Activated T-cell treated with anti-CD3 and anti-CD28 coated beads, Interleukin-2, amount 50 U/mL, for 48 hours (primary cell): ENCODE data around the gene NRGN.
A peak's percentile ranks its signal among the peaks of the same experiment; 100 is the strongest.
"Not testable (repeated sequence)": the region's sequence is repeated elsewhere in the genome, so short reads cannot be mapped to it uniquely, and the experiment has no call there.

ENCODE experiments used
- DNase-seq, 2 experiments: peaks; one replicate each; pipeline ENCODE4 v3.0.0-alpha.2; 2020

NRGN gene

DNA sequence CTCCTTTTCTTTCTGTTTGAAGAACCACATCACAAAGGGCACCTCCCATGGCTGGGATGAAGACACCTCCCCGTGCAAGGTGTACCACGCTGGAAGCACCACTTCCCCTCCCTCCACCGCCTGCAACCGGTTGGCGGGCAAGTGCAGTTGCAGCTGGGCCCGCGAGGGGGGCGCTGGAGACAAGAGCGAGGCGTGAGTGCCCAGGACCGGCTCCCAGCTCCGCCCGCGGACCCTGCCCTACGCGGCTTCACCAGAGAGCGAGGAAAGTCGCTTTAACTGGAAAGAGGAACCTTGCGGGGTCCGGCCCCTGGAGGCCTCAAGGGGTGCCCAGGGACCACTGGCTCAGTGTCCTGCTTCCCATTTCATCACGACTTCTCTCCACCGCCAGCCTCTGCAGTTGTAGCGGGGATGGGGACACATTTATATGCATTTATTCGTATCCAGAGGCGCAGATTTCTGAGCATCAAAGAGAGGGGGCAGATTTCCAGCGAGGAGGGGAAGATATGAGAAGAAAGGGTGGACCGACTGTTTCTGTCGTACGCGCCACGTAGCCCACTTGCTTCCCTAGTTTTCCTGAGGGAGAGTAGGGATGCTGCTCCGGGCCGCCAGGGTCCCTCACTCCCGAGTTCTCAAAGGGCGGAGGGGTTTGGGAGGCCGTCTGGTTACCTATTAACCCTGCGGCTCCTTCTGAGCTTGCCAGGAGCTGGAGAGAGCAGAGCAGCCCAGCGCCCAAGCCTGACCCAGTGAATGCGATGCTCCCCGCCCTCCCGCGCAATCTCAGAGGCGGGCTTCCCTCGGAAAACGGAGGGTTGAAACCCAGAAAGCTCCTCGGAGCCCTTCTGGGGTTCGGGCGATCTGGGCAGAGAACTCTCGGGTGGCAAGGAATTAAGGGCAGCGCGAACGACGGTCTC, 18.9 kb downstream of the NRGN start:
- DNase-seq, result peak; percentile 80 to 82

DNA sequence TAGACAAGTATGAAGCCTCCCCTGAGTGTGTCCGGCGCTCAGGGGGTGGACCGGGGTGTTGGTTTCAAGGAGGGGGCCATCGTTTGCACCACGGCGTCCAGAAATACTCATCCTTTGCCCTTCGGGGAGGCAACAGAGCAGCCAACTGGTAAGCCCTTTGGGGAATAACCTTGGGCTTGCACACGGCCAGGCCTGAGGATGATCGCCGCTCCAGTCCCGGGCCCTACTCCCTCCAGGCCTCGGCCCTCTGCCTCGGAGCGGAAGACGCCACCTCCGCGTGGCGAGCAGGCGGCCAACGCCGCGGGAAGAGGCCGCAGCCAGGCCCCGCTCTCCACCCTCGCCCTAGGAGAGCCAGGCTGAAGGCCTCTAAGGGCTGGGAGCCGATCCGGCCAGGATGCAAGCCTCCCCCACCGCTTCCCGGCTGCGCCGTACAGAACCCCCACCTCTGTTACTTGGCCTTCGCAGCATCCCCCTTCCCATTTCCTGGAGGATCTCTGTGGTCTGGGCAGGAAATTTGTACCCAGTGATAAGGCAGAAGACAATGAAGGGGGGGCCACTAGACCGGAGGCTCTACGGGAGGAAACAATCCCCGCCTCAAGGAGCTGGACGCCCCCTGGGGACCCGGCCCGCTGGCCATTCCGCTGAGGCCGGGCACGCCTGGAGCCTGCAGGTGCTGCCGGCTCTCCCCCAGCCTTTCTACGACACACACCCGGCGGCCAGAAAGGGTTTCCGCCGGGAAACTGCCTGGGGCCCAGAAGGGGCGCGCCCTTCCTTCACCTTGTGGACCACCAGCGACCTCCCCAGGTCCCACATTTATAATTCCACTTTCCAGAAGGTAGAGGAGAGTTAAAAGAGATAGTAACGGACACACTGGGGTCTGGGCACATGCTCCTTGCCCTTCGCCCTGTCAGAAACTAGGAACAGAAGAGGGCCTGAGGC, 19.8 kb downstream of the NRGN start:
- DNase-seq, result peak in 1 of 2 experiments; percentile 35

DNA sequence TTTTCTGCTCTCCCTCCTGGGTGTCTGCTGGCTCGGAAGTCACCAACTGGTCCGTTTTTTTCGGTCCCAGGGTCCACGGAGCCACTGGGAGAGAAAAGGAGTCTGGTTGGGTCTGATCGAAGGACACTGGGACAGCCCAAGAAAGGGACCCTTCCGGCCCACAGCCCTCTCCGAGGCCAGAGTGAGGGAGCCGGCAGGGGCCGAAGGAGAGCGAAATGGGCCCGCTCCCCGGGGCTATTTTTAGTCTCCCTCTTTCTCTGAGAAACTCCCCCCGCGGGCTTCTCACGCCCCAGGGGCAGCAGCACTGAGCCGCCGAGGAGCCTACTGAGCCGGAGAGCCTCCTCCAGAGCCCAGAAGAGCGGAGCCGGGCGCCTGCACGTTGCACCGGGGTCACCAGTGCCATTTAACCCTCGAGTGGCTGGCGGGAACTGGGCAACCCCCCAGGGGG, 20.5 kb downstream of the NRGN start:
- DNase-seq, result no peak

DNA sequence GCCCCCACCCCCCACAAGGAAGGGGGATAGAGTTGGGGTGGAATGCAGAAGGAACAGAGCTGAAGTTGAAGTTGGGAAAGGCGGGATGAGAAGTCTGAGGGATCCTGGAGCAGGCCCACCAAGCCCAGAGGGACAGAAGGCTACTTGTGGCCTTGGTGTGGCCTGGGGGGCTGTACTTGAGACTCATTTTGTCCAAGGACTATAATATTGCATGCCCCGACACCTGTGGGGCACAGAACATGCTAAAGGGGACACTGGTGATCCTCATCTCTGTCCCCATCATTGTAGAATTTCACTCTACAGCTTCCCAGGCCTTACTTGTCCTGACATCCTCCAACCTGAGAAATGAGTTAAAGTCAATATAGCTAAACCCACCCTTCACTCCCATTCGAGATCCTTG, 21.1 kb downstream of the NRGN start:
- no peak for DNase-seq

DNA sequence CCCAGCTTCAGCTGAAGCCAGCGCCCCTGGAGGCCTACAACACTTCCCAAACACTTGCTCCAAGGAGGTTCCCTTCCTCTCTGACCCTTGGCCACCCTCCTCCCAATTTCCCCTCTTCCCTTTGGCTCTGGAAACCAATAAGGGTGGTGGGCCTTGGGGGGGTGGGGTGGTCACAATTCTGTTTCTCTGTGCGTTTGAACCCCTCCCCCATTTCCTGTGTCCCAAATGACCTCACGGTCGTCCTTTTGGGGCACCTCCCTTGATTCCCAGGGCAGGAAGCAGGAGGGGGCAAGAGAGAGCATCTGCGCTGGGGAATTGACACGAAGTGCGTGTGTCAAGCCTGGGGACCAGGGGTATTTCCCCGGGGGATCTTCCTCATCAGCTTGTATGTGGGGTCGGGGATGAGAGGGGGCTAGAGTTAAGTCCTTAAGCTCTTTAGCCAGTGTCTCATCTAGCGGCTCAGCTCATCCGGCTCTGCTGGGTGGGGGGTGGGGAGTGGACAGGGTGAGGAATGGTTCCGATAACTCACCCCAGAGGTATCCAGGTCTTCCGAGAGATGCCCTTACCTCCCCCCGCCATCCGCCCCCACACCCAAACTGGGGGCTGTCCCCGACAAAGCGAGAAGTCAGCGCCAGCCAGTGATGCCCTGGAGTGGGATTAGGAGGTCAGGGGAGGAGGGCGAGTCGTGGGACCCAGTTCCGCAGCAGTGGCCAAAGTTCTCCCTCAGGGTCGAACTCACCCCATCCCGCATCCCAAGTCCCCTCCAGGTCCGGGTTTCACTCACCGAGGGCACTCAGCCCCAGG, 21.8 kb downstream of the NRGN start:
- peak in 1 of 2 experiments; percentile 43 for DNase-seq

DNA sequence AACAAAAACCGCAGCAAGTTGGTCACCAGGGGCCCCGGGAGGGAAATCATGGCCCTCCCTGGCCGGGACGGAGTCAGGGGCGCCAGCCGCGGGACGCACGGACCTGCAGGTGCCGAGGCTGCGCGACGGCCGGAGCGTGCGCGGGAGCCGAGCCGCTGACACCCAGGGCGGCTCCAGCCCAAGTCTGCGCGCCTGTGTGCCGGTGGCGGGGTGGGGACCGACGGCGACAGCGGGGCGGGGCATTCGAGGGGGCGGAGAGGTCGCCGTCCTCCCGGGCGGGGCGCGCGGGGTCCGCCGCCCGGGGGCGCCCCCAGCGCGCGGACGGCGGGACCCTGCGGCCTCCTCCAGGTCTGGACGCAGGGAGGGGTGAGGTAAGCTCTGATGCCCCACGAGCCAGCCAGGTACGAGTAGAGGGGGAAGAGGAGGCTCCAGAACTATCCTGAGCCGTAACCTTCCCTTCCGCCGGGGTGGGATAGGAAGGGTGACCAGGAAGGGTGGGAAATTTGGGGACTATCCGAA, 22.4 kb downstream of the NRGN start, which contains the start of gene ESAM:
Gene ESAM, minus strand, starts transcription at position 186 of the 519 bp plus-strand sequence. Its CDS starts 136 bp downstream, at position 50.
- peak; percentile 71 to 82 for DNase-seq

- DNase-seq, result no peak
Observed at GRCh38 chr11:124762624-124763155, 22.9 kb downstream of the NRGN start.

GRCh38 chr11:124763156-124763947, 23.6 kb downstream of the NRGN start:
- peak; percentile 90 to 92 for DNase-seq

- no peak for DNase-seq
Observed at GRCh38 chr11:124766156-124766555, 26.4 kb downstream of the NRGN start.

GRCh38 chr11:124768914-124769313, 29.2 kb downstream of the NRGN start:
- no peak for DNase-seq

DNA sequence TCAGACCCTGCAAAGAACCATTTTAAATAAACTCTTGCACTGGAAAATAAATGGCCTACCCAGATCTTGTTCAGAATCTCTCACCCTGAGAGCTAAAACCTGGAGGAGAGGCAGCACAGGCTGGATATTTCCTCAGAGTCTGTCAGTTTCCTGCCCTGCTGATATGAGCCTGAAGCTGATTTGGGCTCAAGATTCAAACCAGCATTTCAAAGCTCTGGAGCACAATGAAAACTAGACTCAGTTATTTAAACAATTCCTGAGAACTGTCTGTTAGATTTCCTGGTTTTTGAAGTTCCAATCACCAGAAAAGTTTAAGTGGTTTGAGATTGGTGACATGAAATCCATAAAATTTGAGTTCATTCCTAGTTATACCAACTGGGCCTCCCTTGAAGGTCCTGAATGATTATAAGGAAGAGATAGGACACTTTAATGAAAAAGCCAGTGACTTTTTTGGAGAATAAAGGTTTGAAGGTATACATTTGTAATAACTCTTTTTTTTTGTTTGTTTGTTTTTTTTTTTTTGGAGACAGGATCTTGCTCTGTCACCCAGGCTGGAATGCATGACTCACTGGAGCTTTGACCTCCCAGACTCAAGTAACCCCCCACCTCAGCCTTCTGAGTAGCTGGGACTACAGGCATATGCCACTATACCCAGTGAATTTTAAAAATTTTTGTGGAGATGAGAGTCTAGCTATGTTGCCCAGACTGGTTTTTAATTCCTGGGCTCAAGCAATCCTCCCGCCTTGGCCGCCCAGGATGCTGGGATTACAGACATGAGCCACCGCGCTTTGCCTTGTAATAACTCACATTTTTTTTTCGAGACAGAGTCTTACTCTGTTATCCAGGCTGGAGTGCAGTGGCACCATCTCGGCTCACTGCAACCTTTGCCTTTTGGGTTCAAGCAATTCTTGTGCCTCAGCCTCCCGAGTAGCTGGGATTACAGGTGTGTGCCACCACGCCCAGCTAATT, 30.3 kb downstream of the NRGN start:
- DNase-seq, result no peak

DNA sequence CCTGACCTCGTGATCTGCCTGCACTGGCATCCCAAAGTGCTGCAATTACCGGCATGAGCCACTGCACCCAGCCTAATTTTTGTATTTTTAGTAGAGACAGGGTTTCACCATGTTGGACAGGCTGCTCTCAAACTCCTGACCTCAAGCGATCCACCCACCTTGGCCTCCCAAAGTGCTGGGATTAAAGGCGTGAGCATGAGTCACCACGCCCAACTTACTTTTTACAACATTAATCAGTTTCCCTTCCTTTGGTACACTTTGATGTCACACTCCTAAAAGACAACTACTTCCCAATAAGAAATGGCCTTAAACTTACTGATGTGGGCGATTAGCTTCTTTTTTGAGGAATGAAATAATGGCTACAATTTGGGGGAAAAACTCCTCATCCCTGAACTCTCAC, 31.2 kb downstream of the NRGN start:
- not testable (repeated sequence) for DNase-seq

GRCh38 chr11:124776865-124777645, 37.3 kb downstream of the NRGN start:
- DNase-seq, result no peak

DNA sequence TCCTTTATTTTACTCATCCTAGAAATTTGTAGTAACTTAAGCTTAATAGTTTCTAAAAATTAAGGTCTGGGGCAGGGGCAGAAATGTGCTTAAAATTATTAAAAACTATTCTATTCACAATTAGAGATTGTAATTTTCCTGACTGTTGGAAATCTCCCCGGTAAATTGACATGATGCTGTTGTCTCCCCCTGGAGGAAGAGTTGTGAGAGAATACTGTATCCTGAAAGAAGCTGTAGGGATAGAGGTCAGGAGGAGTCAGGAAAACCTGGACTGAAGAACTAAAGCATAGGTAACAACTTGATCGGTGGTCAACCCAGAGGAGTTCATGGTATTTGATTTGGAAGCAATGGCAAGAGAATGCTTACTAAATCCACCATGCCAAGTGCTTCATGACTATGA, 38.5 kb downstream of the NRGN start:
- no peak for DNase-seq

DNA sequence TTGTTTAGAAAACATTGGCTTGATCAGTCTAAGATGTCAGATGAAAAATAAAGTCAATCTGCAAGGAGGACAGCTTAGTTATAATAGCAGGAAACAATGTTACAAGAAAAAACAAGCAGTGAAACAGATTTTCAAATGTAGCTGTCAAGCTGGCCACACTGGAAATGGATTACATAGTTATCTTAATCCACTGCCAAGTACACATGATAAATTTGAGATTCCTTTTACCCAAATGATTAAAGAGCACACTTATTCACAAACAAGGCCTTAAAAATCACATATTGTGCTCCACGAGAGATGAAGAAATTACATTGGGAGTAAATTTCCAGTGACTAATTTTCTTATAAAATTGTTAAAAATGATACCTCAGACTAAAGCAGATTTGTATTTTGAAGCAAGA, 39.8 kb downstream of the NRGN start:
- no peak for DNase-seq

DNA sequence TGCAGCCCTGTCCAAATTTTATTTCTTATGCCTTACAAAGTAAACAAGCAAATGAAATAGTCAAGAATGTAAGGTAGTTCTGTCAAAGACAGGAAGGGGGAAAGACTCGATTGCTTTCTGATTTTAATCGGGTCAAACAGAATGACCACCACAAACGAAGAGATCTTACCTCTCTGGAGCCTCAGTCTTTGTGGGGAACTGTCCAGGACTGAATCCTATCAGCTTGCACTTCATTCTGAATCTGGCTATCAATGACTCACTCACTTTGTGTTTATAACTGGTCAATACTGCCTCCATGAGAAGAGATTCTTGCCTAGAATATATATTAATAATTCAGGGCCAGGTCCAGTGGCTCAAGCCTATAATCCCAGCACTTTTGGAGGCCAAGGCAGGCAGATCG, 43.3 kb downstream of the NRGN start:
- DNase-seq, result no peak

DNA sequence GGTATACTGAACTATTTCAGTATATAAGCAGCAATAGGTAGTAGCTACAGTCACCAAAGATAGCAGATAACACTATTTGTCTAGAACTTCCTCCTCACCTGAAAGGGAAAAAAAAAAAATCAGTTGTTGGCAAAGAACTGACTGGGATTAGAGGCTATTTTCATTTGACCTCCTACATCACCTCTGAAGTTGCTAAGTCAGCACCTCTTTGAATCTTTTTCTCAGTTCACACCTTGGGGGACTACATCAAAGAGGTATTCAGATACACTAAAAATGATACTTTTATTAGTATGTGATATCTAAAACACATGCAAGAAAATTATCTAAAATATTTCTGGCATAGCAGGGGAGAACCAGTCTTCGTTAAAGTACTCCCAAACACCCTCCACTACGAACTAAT, 44.3 kb downstream of the NRGN start:
- no peak for DNase-seq

DNA sequence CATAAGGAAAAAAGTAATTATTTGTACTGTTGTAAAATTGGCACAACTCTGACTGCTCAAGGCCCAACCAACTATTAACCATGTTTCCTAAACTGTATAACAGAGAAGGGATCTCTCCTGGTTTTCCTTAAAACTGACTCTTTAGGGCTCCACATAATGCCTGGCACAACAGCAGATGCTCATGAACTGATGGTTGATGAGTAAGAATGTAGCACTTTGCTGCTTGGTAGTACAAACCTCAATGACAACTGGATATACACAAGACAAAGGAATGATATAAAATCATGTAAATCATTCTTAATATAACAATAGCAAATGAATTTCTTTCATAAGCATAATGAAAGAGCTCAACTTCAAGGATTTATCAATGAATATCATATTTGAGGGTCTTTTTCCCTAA, 48.8 kb downstream of the NRGN start:
- DNase-seq, result no peak
